Inflammatory macrophage treated with lipopolysaccharide for 4 hours (primary cell): ENCODE data around the gene TXNDC11.

Experiments used
- DNase-seq: peaks from one replicate; pipeline ENCODE4 v3.0.0-alpha.2; 2020

Gene TXNDC11

GRCh38 chr16:11752856-11753255 is 10.2 kb upstream of the TXNDC11 start:
- DNase-seq = no peak

- DNase-seq = no peak
Measured at GRCh38 chr16:11750056-11750455, 7.4 kb upstream of the TXNDC11 start.

DNA sequence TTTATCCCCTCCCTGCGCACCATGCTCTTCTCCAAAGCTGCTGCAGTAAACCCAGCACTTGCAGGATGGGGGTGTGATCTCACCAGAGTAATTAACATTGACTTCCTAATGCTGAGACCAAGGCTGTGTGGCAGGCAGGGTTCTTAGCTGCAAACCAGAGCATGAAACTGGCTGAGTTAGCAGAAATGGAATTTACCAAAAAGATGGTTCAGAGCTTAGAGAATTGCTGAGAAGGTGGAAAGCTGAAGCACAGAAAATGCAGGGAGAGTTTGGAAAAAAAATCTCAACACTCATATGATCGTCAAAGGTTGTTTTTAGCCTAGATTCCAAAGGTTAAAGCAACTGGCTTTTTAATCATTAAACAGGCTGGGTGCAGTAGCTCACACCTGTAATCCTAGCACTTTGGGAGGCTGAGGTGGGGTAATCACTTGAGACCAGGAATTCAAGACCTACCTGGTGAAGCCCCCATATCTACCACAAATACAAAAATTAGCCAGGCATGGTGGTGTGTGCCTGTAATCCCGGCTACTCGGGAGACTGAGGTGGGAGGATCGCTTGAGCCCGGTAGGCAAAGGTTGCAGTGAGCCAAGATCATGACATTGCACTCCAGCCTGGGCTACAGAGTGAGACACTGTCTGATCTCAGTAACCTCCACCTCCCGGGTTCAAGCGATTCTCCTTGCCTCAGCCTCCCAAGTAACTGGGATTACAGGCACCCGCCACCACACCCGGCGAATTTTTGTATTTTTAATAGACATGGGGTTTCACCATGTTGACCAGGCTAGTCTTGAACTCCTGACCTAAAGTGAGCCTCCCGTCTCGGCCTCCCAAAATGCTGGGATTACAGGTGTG is 6.0 kb upstream of the TXNDC11 start:
- DNase-seq = no peak

DNA sequence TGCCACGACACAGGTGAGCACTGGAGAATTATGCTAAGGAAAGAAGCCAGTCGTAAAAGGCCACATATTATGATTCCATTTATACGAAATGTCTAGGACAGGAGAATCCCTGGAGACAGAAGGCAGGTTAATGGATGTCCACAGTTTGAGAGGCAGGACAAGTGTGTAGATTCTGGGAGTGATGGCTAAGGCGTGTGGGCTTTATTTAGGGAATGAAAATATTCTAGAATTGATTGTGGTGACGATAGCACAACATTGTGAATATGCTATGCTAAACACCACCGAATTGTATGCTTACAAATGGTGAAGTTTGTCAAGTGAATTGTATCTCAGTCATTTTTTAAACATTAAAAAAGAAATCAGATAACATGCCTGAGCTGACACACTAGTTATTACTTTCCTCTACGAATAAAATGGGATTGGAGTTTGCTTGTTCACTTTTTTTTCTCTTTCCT is 5.3 kb upstream of the TXNDC11 start:
- no peak for DNase-seq

DNA sequence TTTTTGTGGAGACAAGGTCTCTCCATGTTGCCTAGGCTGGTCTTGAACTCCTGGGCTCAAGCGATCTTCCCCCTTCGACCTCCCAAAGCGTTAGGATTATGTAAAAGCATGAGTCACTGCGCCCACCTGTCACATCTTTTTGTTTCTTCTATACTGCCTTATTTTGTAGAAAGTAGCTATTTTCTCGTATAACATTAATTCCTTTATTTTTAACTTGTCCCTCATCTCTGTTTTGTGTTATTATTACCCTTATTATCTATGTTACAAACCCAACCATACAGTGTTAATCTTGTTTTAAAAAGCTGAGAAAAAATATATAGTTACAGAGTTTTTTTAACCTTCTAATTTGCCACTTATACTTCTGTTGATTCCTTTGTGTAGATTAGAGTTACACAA is 1.4 kb upstream of the TXNDC11 start:
- DNase-seq = no peak

DNA sequence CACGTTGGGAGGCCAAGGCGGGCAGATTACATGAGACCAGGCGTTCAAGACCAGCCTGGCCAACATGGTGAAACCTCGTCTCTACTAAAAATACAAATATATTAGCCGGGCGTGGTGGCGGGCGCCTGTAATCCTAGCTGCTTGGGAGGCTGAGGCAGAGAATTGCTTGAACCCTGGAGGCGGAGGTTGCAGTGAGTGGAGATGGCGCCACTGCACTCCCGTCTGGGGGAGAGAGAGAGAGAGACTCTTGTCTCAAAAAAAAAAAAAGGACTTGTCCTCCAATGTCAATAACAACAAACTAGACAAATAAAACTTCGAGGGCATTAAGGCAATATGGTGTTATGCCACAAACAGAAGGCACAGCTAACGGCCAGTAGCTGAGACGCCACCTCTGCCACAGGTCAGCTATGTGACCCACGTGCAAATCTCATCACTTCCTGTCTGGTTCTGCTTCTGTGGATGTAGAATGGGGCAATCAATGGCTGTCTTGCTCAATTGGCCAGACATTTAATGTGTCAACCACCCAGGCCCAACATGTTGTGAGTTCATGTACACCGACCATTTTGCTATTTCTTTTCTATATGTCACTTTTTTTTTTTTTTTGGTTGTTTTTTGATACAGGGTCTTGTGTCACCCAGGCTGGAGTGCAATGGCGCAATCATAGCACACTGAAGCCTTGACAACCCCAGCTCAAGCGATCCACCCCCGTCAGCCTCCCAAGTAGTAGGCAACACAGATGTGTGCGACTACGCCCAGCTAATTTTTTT is 834 bp upstream of the TXNDC11 start:
- DNase-seq = peak; percentile 99

GRCh38 chr16:11742093-11742535 is 543 bp downstream of the TXNDC11 start:
- peak; percentile 47 for DNase-seq

DNA sequence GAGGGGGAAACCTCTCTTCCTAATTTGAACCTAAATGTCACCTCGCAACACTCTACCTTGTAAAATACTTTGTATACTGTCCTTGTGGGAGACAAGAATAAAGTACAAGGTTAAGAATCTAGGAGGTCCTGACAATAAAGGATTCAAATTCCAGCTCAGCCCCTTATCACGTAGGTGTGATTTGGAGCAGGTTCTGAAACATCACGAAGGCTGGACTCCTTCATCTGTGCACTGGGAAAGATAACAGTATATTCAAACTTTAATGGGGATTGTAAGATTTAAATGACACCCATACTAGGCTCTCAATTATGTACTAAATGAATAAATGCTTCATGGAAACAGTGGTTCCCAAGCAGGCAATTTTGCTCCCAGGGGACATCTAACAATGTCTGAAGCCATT is 2.1 kb downstream of the TXNDC11 start:
- DNase-seq = no peak

GRCh38 chr16:11738742-11739544 is 3.7 kb downstream of the TXNDC11 start:
- no peak for DNase-seq

DNA sequence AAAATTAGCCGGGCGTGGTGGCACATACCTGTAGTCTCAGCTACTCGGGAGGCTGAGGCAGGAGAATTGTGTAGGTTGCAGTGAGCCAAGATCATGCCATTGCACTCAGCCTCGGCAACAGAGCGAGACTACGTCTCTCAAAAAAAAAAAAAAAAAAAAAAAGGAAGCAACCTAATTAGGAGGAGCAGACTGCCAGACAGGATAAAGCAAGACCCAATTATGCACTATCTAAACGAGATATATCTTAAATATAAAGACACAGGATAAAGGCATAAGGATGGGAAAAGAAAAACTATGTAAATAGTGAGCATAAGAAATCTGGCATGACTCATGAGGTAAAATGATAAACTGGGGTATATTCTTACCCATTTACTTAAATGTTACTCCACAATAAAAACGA is 4.9 kb downstream of the TXNDC11 start:
- peak; percentile 49 for DNase-seq

DNA sequence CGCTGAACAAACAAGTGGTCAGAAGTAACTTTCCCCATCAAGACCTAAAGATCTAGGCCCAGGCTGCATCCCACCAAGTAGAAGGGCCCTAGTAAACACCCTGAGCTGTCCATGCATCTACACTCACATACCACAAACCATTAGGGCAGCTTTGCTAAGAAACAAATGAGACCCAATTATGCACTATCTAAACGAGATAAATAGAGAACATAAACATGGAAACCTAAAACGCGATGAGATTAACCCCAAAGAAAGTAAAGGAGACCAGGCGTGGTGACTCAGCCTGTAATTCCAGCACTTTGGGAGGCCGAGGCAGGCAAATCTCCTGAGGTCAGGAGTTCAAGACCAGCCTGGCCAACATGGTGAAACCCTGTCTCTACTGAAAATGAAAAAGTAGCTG is 5.8 kb downstream of the TXNDC11 start:
- no peak for DNase-seq

DNA sequence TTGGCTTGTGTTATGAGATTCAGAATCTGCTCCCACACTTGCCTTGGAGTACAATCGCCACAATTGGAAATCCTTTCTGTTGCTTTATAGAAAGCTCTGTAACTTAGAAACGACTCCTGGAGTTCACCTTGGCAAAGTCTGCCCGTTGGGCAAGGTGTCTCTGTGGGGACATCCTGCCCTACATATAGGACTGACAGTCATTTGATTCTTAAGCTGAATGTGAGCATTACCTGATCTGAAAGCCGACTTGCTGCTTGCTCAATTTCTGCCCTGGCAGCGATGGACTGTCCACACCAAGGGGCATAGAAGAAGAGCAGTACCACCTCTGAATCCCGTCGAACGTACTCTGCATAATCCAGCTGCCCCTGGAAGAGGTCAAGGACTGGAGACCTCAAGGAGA is 6.9 kb downstream of the TXNDC11 start:
- DNase-seq = no peak

DNA sequence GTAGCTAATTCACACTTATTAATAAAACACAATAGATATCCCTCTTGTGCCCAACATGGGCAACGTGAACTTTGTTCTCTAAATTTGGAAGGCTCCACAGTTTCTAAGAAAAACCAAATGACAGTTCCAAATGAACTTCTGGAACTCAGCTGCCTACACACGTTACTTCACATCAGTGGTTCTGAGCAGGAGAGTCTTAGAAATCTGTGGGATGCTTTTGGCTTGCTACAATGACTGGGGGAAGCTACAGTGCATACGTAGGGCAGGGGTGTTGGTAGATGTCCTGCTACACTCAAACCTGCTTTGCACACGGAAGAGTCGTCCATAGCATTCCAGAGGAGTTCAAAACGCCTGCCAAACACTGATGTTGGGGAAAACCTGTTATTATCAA is 8.0 kb downstream of the TXNDC11 start:
- peak; percentile 28 for DNase-seq

GRCh38 chr16:11734025-11734652 is 8.5 kb downstream of the TXNDC11 start:
- no peak for DNase-seq

GRCh38 chr16:11731222-11731621 is 11.4 kb downstream of the TXNDC11 start:
- DNase-seq = no peak

DNA sequence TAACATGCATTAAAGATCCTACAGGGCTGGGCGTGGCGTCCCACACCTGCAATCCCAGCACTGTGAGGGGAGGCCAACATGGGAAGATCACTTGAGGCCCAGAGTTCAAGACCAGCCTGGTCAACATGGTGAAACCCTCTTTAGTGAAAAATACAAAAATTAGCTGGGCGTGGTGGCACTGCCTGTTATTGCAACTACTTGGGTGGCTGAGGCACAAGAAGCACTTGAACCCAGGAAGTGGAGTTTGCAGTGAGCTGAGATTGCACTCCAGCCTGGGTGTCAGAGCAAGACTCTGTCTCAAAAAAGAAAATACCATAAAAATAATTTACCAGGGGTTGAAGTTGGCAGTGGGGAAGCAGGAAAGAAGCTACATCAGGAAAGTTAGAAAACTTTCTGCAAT is 12.9 kb downstream of the TXNDC11 start:
- peak; percentile 13 for DNase-seq

- DNase-seq = peak; percentile 98
Measured at GRCh38 chr16:11727796-11728543, 14.7 kb downstream of the TXNDC11 start.

- DNase-seq = no peak
Measured at GRCh38 chr16:11726008-11726407, 16.6 kb downstream of the TXNDC11 start.

- DNase-seq = no peak
Measured at GRCh38 chr16:11725457-11725856, 17.2 kb downstream of the TXNDC11 start.

- no peak for DNase-seq
Measured at GRCh38 chr16:11722468-11722808, 20.2 kb downstream of the TXNDC11 start.

DNA sequence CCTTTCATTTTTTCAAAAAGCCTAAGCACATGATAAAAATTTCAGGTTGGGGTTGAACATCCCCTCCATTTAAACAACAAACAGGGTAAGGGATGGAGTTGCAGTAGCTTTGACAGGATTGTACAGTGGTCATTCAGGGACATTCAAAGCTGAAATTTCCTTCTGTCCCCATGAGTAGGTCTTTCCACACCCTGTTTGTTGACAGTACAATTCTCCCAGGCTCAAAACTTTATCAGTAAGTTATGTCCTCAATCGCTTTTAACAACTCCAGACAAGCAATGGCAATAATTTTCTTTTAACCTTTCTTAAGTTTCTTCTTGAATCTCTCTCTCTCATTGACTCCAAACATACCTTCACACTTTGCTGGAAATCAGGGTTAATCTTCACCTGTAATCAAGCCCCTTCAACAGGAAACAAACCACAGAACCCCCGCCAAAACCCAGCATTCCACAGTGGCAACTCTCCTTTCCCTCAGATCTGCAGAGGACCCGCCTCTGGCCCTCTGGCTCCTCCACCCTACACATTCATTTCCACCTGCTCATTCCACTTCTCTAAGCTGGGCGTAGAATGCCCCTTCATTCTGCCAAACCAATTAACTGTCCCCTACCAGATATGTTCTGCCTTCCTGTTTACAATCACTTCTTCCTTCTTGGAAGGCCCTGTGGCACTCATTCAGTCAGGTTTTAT is 20.7 kb downstream of the TXNDC11 start:
- no peak for DNase-seq

GRCh38 chr16:11719762-11720161 is 22.9 kb downstream of the TXNDC11 start:
- no peak for DNase-seq
